Thyroid gland (tissue), 4 donors: ENCODE data around the gene AFF4. TPM values are rescaled to one million over a fixed set of nuclear protein-coding genes. Genes with fewer than 3 reads are reported as not detected.

ENCODE experiments used
- DNase-seq, 2 donors: peaks; one replicate each; pipeline ENCODE4 v3.0.0-alpha.2; 2019
- H3K27ac ChIP-seq, 3 donors: fragments of 200-600 bp; sonication (generic); 1 replicate in 2 of 3; 2 replicates in 1 of 3; pipeline ENCODE4 v1.5.1; 2016 to 2019; ENCODE audit warnings: mild to moderate bottlenecking in 1 of 3, moderate library complexity in 1 of 3
- H3K27me3 ChIP-seq: fragments of 200-600 bp; sonication (generic); one replicate; pipeline ENCODE4 v1.5.1; 2019
- H3K36me3 ChIP-seq, 2 donors: fragments of 200-600 bp; sonication (generic); one replicate each; pipeline ENCODE4 v1.5.1; 2016 to 2019
- H3K4me1 ChIP-seq, 2 donors: fragments of 200-600 bp; sonication (generic); one replicate each; pipeline ENCODE4 v1.5.1; 2017 to 2019
- H3K4me3 ChIP-seq, 3 donors: fragments of 200-600 bp; sonication (generic); replicated peaks in 1 of 3; 1 replicate in 2 of 3; 2 replicates in 1 of 3; pipeline ENCODE4 v1.5.1; 2016; ENCODE audit warnings: mild to moderate bottlenecking in 1 of 3
- H3K9me3 ChIP-seq: fragments of 200-600 bp; sonication (generic); one replicate; pipeline ENCODE4 v1.5.1; 2017
- CTCF ChIP-seq, 6 experiments: fragments of 200-600 bp in 3 of 6; fragments of 450-650 bp in 3 of 6; sonication (generic) in 3 of 6; IDR thresholded peaks; one replicate each; pipeline ENCODE4 v1.5.1; 2016 to 2019; ENCODE audit warnings: antibody characterized with exemption in 6 of 6, mild to moderate bottlenecking in 2 of 6, inconsistent platforms in 1 of 6, moderate library complexity in 1 of 6
- POLR2A ChIP-seq, 2 donors: fragments of 450-650 bp; IDR thresholded peaks; one replicate each; pipeline ENCODE4 v1.6.1; 2017; ENCODE audit warnings: antibody characterized with exemption in 2 of 2, mild to moderate bottlenecking in 2 of 2, moderate library complexity in 1 of 2
- WGBS, 2 donors: methylation state at CpG; one replicate each; pipeline ENCODE4 v1.1.5; 2017; 5-methylcytosine and 5-hydroxymethylcytosine counted together
- intact Hi-C: fragments of 100-400 bp; cut with DNase I; formaldehyde crosslinking; loops from one replicate; pipeline ENCODE4 v1.15.1; 2023
- total RNA-seq, 4 donors: library from RNA; depleted of rRNA; stranded (reverse); fragments of >200 nt; gene quantifications; one replicate each; pipeline ENCODE4 v1.2.3, GENCODE V29; 2016

The AFF4 gene
- total RNA-seq, 4 donors from 2014 or later, result 81.7 to 150 (median 95.7) TPM

DNA sequence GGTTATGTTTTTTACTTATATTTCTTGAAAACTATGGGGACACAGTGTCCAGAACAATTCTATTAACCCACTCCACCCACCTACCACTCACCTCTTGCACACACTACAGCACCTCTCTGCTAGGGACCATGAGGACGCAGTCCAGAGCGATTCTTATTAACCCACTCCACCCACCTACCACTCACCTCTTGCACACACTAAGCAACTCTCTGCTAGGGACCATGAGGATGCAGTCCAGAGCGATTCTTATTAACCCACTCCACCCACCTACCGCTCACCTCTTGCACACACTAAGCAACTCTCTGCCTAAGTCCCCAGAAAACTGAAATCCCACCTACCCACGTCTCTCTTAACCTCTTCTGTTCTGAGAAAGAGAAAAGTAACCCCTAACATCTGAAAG is 130.8 kb downstream of the AFF4 start:
- H3K27ac ChIP-seq, result no peak overlapping the region
- intact Hi-C loops, result no loop called here
- no peak for DNase-seq
- no peaks in the 10 kb centered on the region for H3K36me3 ChIP-seq
- no peaks in the 10 kb centered on the region for H3K9me3 ChIP-seq
- H3K4me1 ChIP-seq, result peaks cover 10 to 16% of the 10 kb centered on the region in 2 donors
- 82 to 91% methylated on average over 5 of the region's 5 CpGs for WGBS, 2 donors
- H3K4me3 ChIP-seq, result no peak overlapping the region
- TF ChIP-seq CTCF (IDR thresholded peaks at IDR 0.05), result no peak
- no peak for TF ChIP-seq POLR2A (IDR thresholded peaks at IDR 0.05)
- H3K27me3 ChIP-seq, result no peaks in the 10 kb centered on the region

DNA sequence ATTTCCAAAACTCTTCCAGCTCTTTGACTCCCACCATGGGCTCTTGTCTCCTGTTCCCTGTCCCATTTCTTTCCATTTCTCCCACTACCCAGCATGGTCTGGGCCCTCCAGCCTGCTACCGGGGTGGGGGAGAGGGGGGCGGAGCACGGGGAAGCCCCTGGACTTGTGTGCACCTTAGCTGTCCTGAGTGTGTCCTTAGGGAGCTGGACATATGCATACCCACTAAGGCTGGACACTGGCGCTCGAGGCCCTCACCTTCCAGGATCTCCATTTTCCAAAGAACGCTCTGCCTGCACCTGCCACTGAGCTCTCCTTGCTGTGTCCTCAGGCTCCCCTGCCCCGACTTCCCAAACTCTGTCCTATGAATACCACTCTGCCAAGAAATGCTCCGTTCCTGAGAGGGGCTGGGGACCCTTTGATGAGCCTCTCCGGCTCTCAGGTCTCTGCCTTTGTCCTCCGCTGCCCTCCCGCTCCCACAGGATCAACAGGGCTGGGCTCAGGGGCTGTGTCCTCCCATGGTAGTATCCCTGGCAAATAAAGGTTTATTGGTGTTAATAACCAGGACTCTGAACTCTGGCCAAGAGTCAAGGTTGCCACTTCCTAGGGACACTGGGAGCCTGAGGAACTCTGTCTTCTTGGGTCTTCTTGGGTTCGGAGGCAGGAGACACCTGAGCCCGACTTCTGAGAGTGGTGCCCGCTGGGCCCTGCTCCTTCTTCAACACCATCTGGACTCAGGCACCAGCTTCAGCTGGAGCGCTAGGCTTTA is 132.2 kb downstream of the AFF4 start:
- Histone ChIP-seq H3K27me3 (no peaks in the 10 kb centered on the region), H3K4me3 (peak overlapping the region in 2 of 3 donors; percentile 67 to 84), H3K4me1 (peaks cover 10 to 16% of the 10 kb centered on the region in 2 donors), H3K27ac (peak overlapping the region in 2 of 3 donors; percentile 78 to 84), H3K9me3 (no peaks in the 10 kb centered on the region), H3K36me3 (no peaks in the 10 kb centered on the region)
- TF ChIP-seq POLR2A (IDR thresholded peaks at IDR 0.05), result no peak
- TF ChIP-seq CTCF (IDR thresholded peaks at IDR 0.05), result no peak
- DNase-seq, result no peak
- intact Hi-C loops, result no loop called here
- WGBS, 2 donors, result 90 to 92% methylated on average over 14 to 15 of the region's 15 CpGs

GRCh38 chr5:132830436-132831094 is 132.9 kb downstream of the AFF4 start, which contains the start of gene SHROOM1:
TSS of gene SHROOM1 (minus strand) at chr5:132830647. CDS start at chr5:132826140, 4,507 bp downstream.
- H3K36me3 ChIP-seq, result no peaks in the 10 kb centered on the region
- DNase-seq, result peak; percentile 74 to 75
- TF ChIP-seq POLR2A (IDR thresholded peaks at IDR 0.05) (peak in 1 of 2 donors; percentile 59), CTCF (IDR thresholded peaks at IDR 0.05) (no peak)
- H3K4me3 ChIP-seq, result peak within 1 kb of the TSS; percentile 63 to 84 (median 67)
- WGBS, 2 donors, result 16 to 24% methylated on average over 8 to 10 of the region's 78 CpGs
- peak within 1 kb of the TSS; percentile 11 to 84 (median 78) for H3K27ac ChIP-seq
- peaks cover 10 to 16% of the 10 kb centered on the region in 2 donors for H3K4me1 ChIP-seq
- H3K27me3 ChIP-seq, result no peaks in the 10 kb centered on the region
- H3K9me3 ChIP-seq, result no peaks in the 10 kb centered on the region
- intact Hi-C loops, result no loop called here

- peaks cover 10 to 16% of the 10 kb centered on the region in 2 donors for H3K4me1 ChIP-seq
- WGBS, 2 donors, result 14 to 60% methylated on average over 1 to 13 of the region's 75 CpGs
- H3K9me3 ChIP-seq, result no peaks in the 10 kb centered on the region
- TF ChIP-seq CTCF (IDR thresholded peaks at IDR 0.05) (peak; percentile 49 to 92 (median 76)), POLR2A (IDR thresholded peaks at IDR 0.05) (no peak)
- peak overlapping the region; percentile 63 to 84 (median 67) for H3K4me3 ChIP-seq
- DNase-seq, result peak; percentile 72 to 77
- intact Hi-C loops, result loop anchor here (5.0 to 10.0 kb wide), 4 partner anchors 42 to 445 kb away; partner anchors contain the start of genes CCNI2 and LEAP2
- H3K27me3 ChIP-seq, result no peaks in the 10 kb centered on the region
- peak overlapping the region; percentile 11 to 84 (median 78) for H3K27ac ChIP-seq
- H3K36me3 ChIP-seq, result no peaks in the 10 kb centered on the region
Observed at GRCh38 chr5:132829742-132830435, 133.5 kb downstream of the AFF4 start.
